Calu3 (cell line): ENCODE data around the gene AKAP9. TPM values are rescaled to one million over a fixed set of nuclear protein-coding genes. Genes with fewer than 3 reads are reported as not detected.

Experiments
- BruUV-seq: library from RNA; stranded (reverse); fragments of 400-500 nt; replicated peaks from 2 replicates; lab custom pipeline; 2021; lab: Mats Ljungman, UMichigan
- CTCF ChIA-PET: fragments of 300-600 bp; sonication (Branson Sonifier 250); formaldehyde crosslinking; loops from one replicate; lab custom pipeline; 2022; ENCODE audit warnings: antibody characterized with exemption; lab: Charles Lee
- DNase-seq: peaks from one replicate; pipeline ENCODE4 v3.0.0; 2022
- H3K27ac Mint-ChIP-seq: one replicate; pipeline ENCODE4 v1.8.0; 2022; ENCODE audit warnings: mixed read lengths; ENCODE audit not compliant: unreplicated experiment
- H3K27me3 Mint-ChIP-seq: one replicate; pipeline ENCODE4 v1.8.0; 2022; ENCODE audit warnings: mixed read lengths; ENCODE audit not compliant: unreplicated experiment
- H3K36me3 Mint-ChIP-seq: one replicate; pipeline ENCODE4 v1.8.0; 2022; ENCODE audit warnings: mild to moderate bottlenecking, moderate library complexity, mixed read lengths; ENCODE audit not compliant: insufficient read depth, unreplicated experiment
- H3K4me1 Mint-ChIP-seq: one replicate; pipeline ENCODE4 v1.8.0; 2022; ENCODE audit warnings: mild to moderate bottlenecking, low read depth, mixed read lengths; ENCODE audit not compliant: unreplicated experiment
- H3K4me3 Mint-ChIP-seq: one replicate; pipeline ENCODE4 v1.8.0; 2022; ENCODE audit warnings: mild to moderate bottlenecking, low read depth, moderate library complexity, mixed read lengths; ENCODE audit not compliant: unreplicated experiment
- H3K9me3 Mint-ChIP-seq: one replicate; pipeline ENCODE4 v1.8.0; 2022; ENCODE audit warnings: low read depth, mixed read lengths; ENCODE audit not compliant: unreplicated experiment
- CTCF ChIP-seq: fragments of 200-600 bp; IDR thresholded peaks from one replicate; pipeline ENCODE4 v1.8.0; 2022; ENCODE audit warnings: antibody characterized with exemption; ENCODE audit not compliant: unreplicated experiment
- intact Hi-C: fragments of 100-400 bp; cut with micrococcal nuclease; formaldehyde crosslinking; loops from one replicate; pipeline ENCODE4 v1.10.0; 2022; ENCODE audit not compliant: unreplicated experiment
- total RNA-seq: library from RNA; stranded (reverse); gene quantifications from 2 replicates; pipeline ENCODE4 v1.2.3, GENCODE V29; 2022

The AKAP9 gene
- total RNA-seq, 1 experiment from 2014 or later = 33.4 TPM

- CTCF ChIA-PET = no interaction called here
- TF ChIP-seq CTCF = no peak
- H3K4me1 Mint-ChIP-seq = no peaks in the 10 kb centered on the region
- no peaks in the 10 kb centered on the region for H3K36me3 Mint-ChIP-seq
- DNase-seq = no peak
- no peak overlapping the region for H3K27ac Mint-ChIP-seq
- intact Hi-C loops = no loop called here
- no peaks in the 10 kb centered on the region for H3K27me3 Mint-ChIP-seq
- no TSS peak for BruUV-seq
- no peaks in the 10 kb centered on the region for H3K9me3 Mint-ChIP-seq
- H3K4me3 Mint-ChIP-seq = no peak overlapping the region
These were observed 45.7 kb upstream of the AKAP9 start for GRCh38 chr7:91894781-91895480.

GRCh38 chr7:91898240-91898992 is 42.2 kb upstream of the AKAP9 start:
- H3K36me3 Mint-ChIP-seq = no peaks in the 10 kb centered on the region
- TF ChIP-seq CTCF = no peak
- no TSS peak for BruUV-seq
- H3K27me3 Mint-ChIP-seq = no peaks in the 10 kb centered on the region
- H3K9me3 Mint-ChIP-seq = no peaks in the 10 kb centered on the region
- CTCF ChIA-PET = no interaction called here
- no peaks in the 10 kb centered on the region for H3K4me1 Mint-ChIP-seq
- no peak overlapping the region for H3K27ac Mint-ChIP-seq
- no peak overlapping the region for H3K4me3 Mint-ChIP-seq
- DNase-seq = no peak
- intact Hi-C loops = no loop called here

GRCh38 chr7:91899563-91899962 is 41.1 kb upstream of the AKAP9 start:
- Mint-ChIP-seq H3K9me3 (no peaks in the 10 kb centered on the region), H3K27me3 (no peaks in the 10 kb centered on the region), H3K4me1 (no peaks in the 10 kb centered on the region), H3K27ac (no peak overlapping the region), H3K36me3 (no peaks in the 10 kb centered on the region), H3K4me3 (no peak overlapping the region)
- intact Hi-C loops = no loop called here
- no TSS peak for BruUV-seq
- TF ChIP-seq CTCF = no peak
- CTCF ChIA-PET = no interaction called here
- DNase-seq = no peak

- Mint-ChIP-seq H3K9me3 (peaks cover 2% of the 10 kb centered on the region), H3K27ac (no peak overlapping the region), H3K4me3 (no peak overlapping the region), H3K4me1 (no peaks in the 10 kb centered on the region), H3K27me3 (peaks cover 12% of the 10 kb centered on the region), H3K36me3 (no peaks in the 10 kb centered on the region)
- no peak for TF ChIP-seq CTCF
- BruUV-seq = no TSS peak
- intact Hi-C loops = no loop called here
- CTCF ChIA-PET = interaction anchor here (0.7 kb wide), 1 partner anchor 531 kb away, joined by 6 read pairs; no protein-coding TSS in a partner anchor
- no peak for DNase-seq
These were observed 30.5 kb upstream of the AKAP9 start for GRCh38 chr7:91910171-91910570.
